Natural killer cell (primary cell): ENCODE results near the gene SAMD15. TPM values are rescaled to one million over a fixed set of nuclear protein-coding genes. Genes with fewer than 3 reads are reported as not detected.

Source experiments
- ATAC-seq, 3 donors: fragments of 150-1000 bp in 2 of 3; fragments of 200-7000 bp in 1 of 3; cut with Tn5 transposase; 1 replicate in 1 of 3; 2 replicates in 2 of 3; pipeline ENCODE4 v1.10.0; 2021; ENCODE audit warnings: mild to moderate bottlenecking in 2 of 3, moderate library complexity in 2 of 3
- DNase-seq, 2 donors: peaks; one replicate each; pipeline versions ENCODE4 v3.0.0 to v3.0.0-alpha.2; 2013 to 2021; ENCODE audit warnings: mixed read lengths in 1 of 2
- H3K27ac ChIP-seq: one replicate; pipeline ENCODE4 v1.5.1; 2013; ENCODE audit warnings: mild to moderate bottlenecking, low read length
- H3K27me3 ChIP-seq: one replicate; pipeline ENCODE4 v1.6.1; 2013; ENCODE audit warnings: low read length; ENCODE audit not compliant: control insufficient read depth, insufficient read depth
- H3K36me3 ChIP-seq: one replicate; pipeline ENCODE4 v1.6.1; 2013; ENCODE audit warnings: low read length; ENCODE audit not compliant: control insufficient read depth, insufficient read depth
- H3K4me1 ChIP-seq: one replicate; pipeline ENCODE4 v1.6.1; 2013; ENCODE audit warnings: low read length; ENCODE audit not compliant: control insufficient read depth, insufficient read depth
- H3K4me3 ChIP-seq: one replicate; pipeline ENCODE4 v1.5.1; 2013; ENCODE audit warnings: low read length
- H3K9me3 ChIP-seq: one replicate; pipeline ENCODE4 v1.6.1; 2013; ENCODE audit warnings: low read length; ENCODE audit not compliant: control insufficient read depth, insufficient read depth
- H3K27ac Mint-ChIP-seq, 2 donors: one replicate each; pipeline ENCODE4 v1.8.0; 2022; ENCODE audit warnings: mild to moderate bottlenecking in 2 of 2, mixed read lengths in 2 of 2, moderate library complexity in 1 of 2
- H3K27me3 Mint-ChIP-seq, 2 donors: one replicate each; pipeline ENCODE4 v1.8.0; 2022; ENCODE audit warnings: low read depth in 2 of 2, mixed read lengths in 2 of 2
- H3K36me3 Mint-ChIP-seq: one replicate; pipeline ENCODE4 v1.8.0; 2022; ENCODE audit warnings: mixed read lengths
- H3K4me1 Mint-ChIP-seq, 2 donors: one replicate each; pipeline ENCODE4 v1.8.0; 2022; ENCODE audit warnings: mixed read lengths in 2 of 2
- H3K4me3 Mint-ChIP-seq: one replicate; pipeline ENCODE4 v1.8.0; 2022; ENCODE audit warnings: mild to moderate bottlenecking, moderate library complexity, mixed read lengths
- H3K9me3 Mint-ChIP-seq, 2 donors: one replicate each; pipeline ENCODE4 v1.8.0; 2022; ENCODE audit warnings: mixed read lengths in 2 of 2
- CTCF ChIP-seq: fragments of 200-600 bp; IDR thresholded peaks from one replicate; pipeline ENCODE4 v1.8.0; 2022; ENCODE audit warnings: antibody characterized with exemption
- WGBS: methylation state at CpG from one replicate; pipeline ENCODE4 v1.1.7; 2013; ENCODE audit warnings: missing lambda C conversion rate; ENCODE audit not compliant: insufficient coverage; 5-methylcytosine and 5-hydroxymethylcytosine counted together
- intact Hi-C: fragments of 100-400 bp; cut with micrococcal nuclease; formaldehyde crosslinking; loops from one replicate; pipeline ENCODE4 v1.14.2; 2022
- total RNA-seq, 4 donors: library from RNA; stranded (reverse); fragments of 120-200 nt in 1 of 4; gene quantifications; one replicate each; pipeline versions ENCODE4 v1.2.3 to v1.2.4, GENCODE V29; 2013 to 2022

SAMD15 gene
- total RNA-seq, 3 donors from 2014 or later (not counting 1 experiment from before 2014, with no cell fraction given): 0.09 to 0.54 (median 0.40) TPM

GRCh38 chr14:77421201-77421600 is 44.0 kb downstream of the SAMD15 start:
- Mint-ChIP-seq H3K4me3 (no peak overlapping the region), H3K27me3 (no peaks in the 10 kb centered on the region), H3K27ac (no peak overlapping the region), H3K36me3 (peaks cover 30% of the 10 kb centered on the region), H3K4me1 (no peaks in the 10 kb centered on the region), H3K9me3 (peaks cover 5 to 10% of the 10 kb centered on the region in 2 donors)
- intact Hi-C loops: no loop called here
- Histone ChIP-seq H3K27ac (no peak overlapping the region), H3K4me1 (no peaks in the 10 kb centered on the region), H3K9me3 (peaks cover 15% of the 10 kb centered on the region), H3K36me3 (peaks cover 33% of the 10 kb centered on the region), H3K4me3 (no peak overlapping the region), H3K27me3 (no peaks in the 10 kb centered on the region)
- ATAC-seq (no peak), DNase-seq (no peak)
- no CpG with 5 or more reads among the region's 2 CpGs for WGBS
- TF ChIP-seq CTCF: no peak

GRCh38 chr14:77423423-77423822 is 46.2 kb downstream of the SAMD15 start, which contains the start of gene NOXRED1:
NOXRED1 (minus strand) TSS chr14:77423523; CDS start chr14:77422889, 634 bp downstream.
- Histone ChIP-seq H3K27me3 (no peaks in the 10 kb centered on the region), H3K4me1 (no peaks in the 10 kb centered on the region), H3K36me3 (peaks cover 55% of the 10 kb centered on the region), H3K4me3 (no peak within 1 kb of the TSS), H3K9me3 (peaks cover 15% of the 10 kb centered on the region), H3K27ac (no peak within 1 kb of the TSS)
- H3K4me1 Mint-ChIP-seq: no peaks in the 10 kb centered on the region
- DNase-seq: no peak
- H3K27ac Mint-ChIP-seq: no peak within 1 kb of the TSS
- 100% methylated on average over 1 of the region's 1 CpG for WGBS
- H3K36me3 Mint-ChIP-seq: peaks cover 47% of the 10 kb centered on the region
- no peaks in the 10 kb centered on the region for H3K27me3 Mint-ChIP-seq
- ATAC-seq: no peak
- peaks cover 5 to 7% of the 10 kb centered on the region in 2 donors for H3K9me3 Mint-ChIP-seq
- intact Hi-C loops: no loop called here
- no peak for TF ChIP-seq CTCF
- H3K4me3 Mint-ChIP-seq: no peak within 1 kb of the TSS

GRCh38 chr14:77424862-77425261 is 47.7 kb downstream of the SAMD15 start:
- no peak for TF ChIP-seq CTCF
- ATAC-seq (no peak), DNase-seq (no peak)
- no peaks in the 10 kb centered on the region for H3K4me1 Mint-ChIP-seq
- H3K27me3 ChIP-seq: no peaks in the 10 kb centered on the region
- H3K36me3 ChIP-seq: peaks cover 68% of the 10 kb centered on the region
- H3K4me1 ChIP-seq: no peaks in the 10 kb centered on the region
- peaks cover 2 to 4% of the 10 kb centered on the region in 2 donors for H3K9me3 Mint-ChIP-seq
- H3K27ac Mint-ChIP-seq: no peak overlapping the region
- peaks cover 58% of the 10 kb centered on the region for H3K36me3 Mint-ChIP-seq
- no peak overlapping the region for H3K4me3 Mint-ChIP-seq
- intact Hi-C loops: no loop called here
- H3K4me3 ChIP-seq: no peak overlapping the region
- 96% methylated on average over 3 of the region's 3 CpGs for WGBS
- H3K27ac ChIP-seq: no peak overlapping the region
- no peaks in the 10 kb centered on the region for H3K27me3 Mint-ChIP-seq
- H3K9me3 ChIP-seq: peaks cover under 1% of the 10 kb centered on the region

GRCh38 chr14:77426396-77426795 is 49.2 kb downstream of the SAMD15 start:
- no peak overlapping the region for H3K27ac Mint-ChIP-seq
- no peaks in the 10 kb centered on the region for H3K9me3 Mint-ChIP-seq
- ATAC-seq (no peak), DNase-seq (no peak)
- no peak overlapping the region for H3K4me3 ChIP-seq
- intact Hi-C loops: no loop called here
- H3K27me3 ChIP-seq: no peaks in the 10 kb centered on the region
- H3K27me3 Mint-ChIP-seq: no peaks in the 10 kb centered on the region
- no peaks in the 10 kb centered on the region for H3K9me3 ChIP-seq
- H3K4me1 ChIP-seq: no peaks in the 10 kb centered on the region
- 100% methylated on average over 2 of the region's 3 CpGs for WGBS
- no peak overlapping the region for H3K4me3 Mint-ChIP-seq
- H3K27ac ChIP-seq: no peak overlapping the region
- peaks cover 75% of the 10 kb centered on the region for H3K36me3 ChIP-seq
- peaks cover 59% of the 10 kb centered on the region for H3K36me3 Mint-ChIP-seq
- TF ChIP-seq CTCF: no peak
- H3K4me1 Mint-ChIP-seq: no peaks in the 10 kb centered on the region
